ENCODE results near the gene TANC1. TPM values are rescaled to one million over a fixed set of nuclear protein-coding genes. Genes with fewer than 3 reads are reported as not detected.

TANC1 gene
- polyA plus RNA-seq, 2 donors: 18.1 to 21.4 TPM

DNA sequence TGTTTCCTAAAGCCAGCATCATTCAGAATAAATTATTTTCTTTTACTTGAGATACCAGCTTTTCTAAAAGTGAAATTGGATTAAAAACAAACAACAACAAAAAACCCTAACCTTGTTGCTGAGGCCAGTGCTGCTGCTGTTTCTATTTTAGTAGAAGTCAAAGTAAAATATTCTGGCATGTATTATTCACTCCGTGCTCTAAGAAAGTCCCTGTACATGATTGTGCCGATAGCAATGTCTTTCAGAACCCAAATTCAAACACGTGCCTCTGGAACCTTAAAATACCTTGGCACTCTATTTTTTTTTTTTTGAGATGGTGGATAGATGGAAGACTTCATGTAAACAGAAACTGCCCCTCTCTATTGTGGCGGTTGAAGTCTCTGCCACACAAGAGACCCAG is 43.7 kb downstream of the TANC1 start:
- peaks cover 2% of the 10 kb centered on the region in 2 donors for H3K4me1 ChIP-seq (ENCODE audit: control insufficient read depth in 2 of 2, insufficient read depth in 2 of 2, low read length in 1 of 2)
- 58 to 67% methylated on average over 4 of the region's 4 CpGs for WGBS, 2 donors
- H3K9me3 ChIP-seq (ENCODE audit: control insufficient read depth in 2 of 2, insufficient read depth in 1 of 2, low read depth in 1 of 2, low read length in 1 of 2): peaks cover 0 to 6% of the 10 kb centered on the region in 2 donors
- H3K27ac ChIP-seq (ENCODE audit: low read depth in 2 of 2, low read length in 1 of 2): no peak overlapping the region
- H3K36me3 ChIP-seq (ENCODE audit: control insufficient read depth in 2 of 2, insufficient read depth in 2 of 2, low read length in 1 of 2): peaks cover 0 to 3% of the 10 kb centered on the region in 2 donors
- H3K4me3 ChIP-seq (ENCODE audit: low read depth in 1 of 2, low read length in 2 of 2): no peak overlapping the region
- no peaks in the 10 kb centered on the region for H3K27me3 ChIP-seq (ENCODE audit: control insufficient read depth in 1 of 2, insufficient read depth in 2 of 2, low read length in 2 of 2)

DNA sequence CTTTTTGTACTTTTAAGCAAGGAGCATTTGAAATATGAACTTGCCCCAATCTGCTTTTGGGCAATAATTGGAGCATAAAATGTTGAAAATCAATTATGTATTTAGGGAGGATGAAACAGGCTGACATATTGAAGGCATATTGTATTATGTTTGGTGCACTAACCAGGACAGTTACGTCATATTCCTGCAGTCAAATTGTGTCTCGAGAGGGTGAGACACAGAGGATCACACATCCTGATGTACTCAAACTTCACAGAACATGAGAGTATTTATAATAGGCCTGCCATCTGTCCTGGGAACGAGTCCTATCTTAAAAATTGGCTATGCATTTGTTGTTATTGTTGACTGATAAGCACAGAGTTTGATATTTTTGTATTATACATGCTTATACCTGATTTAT is 44.7 kb downstream of the TANC1 start:
- H3K36me3 ChIP-seq (ENCODE audit: control insufficient read depth in 2 of 2, insufficient read depth in 2 of 2, low read length in 1 of 2): peaks cover 0 to 3% of the 10 kb centered on the region in 2 donors
- WGBS, 2 donors: 79 to 80% methylated on average over 3 of the region's 3 CpGs
- peaks cover 2% of the 10 kb centered on the region in 2 donors for H3K4me1 ChIP-seq (ENCODE audit: control insufficient read depth in 2 of 2, insufficient read depth in 2 of 2, low read length in 1 of 2)
- no peak overlapping the region for H3K27ac ChIP-seq (ENCODE audit: low read depth in 2 of 2, low read length in 1 of 2)
- no peak overlapping the region for H3K4me3 ChIP-seq (ENCODE audit: low read depth in 1 of 2, low read length in 2 of 2)
- H3K9me3 ChIP-seq (ENCODE audit: control insufficient read depth in 2 of 2, insufficient read depth in 1 of 2, low read depth in 1 of 2, low read length in 1 of 2): peaks cover 0 to 6% of the 10 kb centered on the region in 2 donors
- no peaks in the 10 kb centered on the region for H3K27me3 ChIP-seq (ENCODE audit: control insufficient read depth in 1 of 2, insufficient read depth in 2 of 2, low read length in 2 of 2)

DNA sequence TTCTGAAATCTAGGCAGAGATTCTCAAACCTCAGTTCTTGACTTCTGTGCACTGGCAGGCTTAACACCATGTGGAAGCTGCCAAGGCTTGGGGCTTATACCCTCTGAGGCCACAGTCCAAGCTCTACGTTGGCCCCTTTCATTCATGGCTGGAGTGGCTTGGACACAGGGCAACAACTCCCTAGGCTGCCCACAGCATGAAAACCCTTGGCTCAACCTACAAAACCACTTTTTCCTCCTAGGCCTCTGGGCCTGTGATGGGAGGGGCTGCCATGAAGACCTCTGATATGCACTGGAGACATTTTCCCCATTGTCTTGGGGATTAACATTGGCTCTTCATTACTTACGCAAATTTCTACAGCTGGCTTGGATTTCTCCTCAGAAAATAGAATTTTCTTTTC is 46.7 kb downstream of the TANC1 start:
- H3K4me1 ChIP-seq (ENCODE audit: control insufficient read depth in 2 of 2, insufficient read depth in 2 of 2, low read length in 1 of 2): peaks cover 2% of the 10 kb centered on the region in 2 donors
- peaks cover 0 to 3% of the 10 kb centered on the region in 2 donors for H3K36me3 ChIP-seq (ENCODE audit: control insufficient read depth in 2 of 2, insufficient read depth in 2 of 2, low read length in 1 of 2)
- H3K27ac ChIP-seq (ENCODE audit: low read depth in 2 of 2, low read length in 1 of 2): no peak overlapping the region
- H3K9me3 ChIP-seq (ENCODE audit: control insufficient read depth in 2 of 2, insufficient read depth in 1 of 2, low read depth in 1 of 2, low read length in 1 of 2): peaks cover 0 to 6% of the 10 kb centered on the region in 2 donors
- WGBS, 2 donors: 94 to 99% methylated on average over 2 of the region's 2 CpGs
- H3K27me3 ChIP-seq (ENCODE audit: control insufficient read depth in 1 of 2, insufficient read depth in 2 of 2, low read length in 2 of 2): no peaks in the 10 kb centered on the region
- H3K4me3 ChIP-seq (ENCODE audit: low read depth in 1 of 2, low read length in 2 of 2): no peak overlapping the region

- Histone ChIP-seq H3K4me3 (ENCODE audit: low read depth in 1 of 2, low read length in 2 of 2) (no peak overlapping the region), H3K27me3 (ENCODE audit: control insufficient read depth in 1 of 2, insufficient read depth in 2 of 2, low read length in 2 of 2) (no peaks in the 10 kb centered on the region), H3K27ac (ENCODE audit: low read depth in 2 of 2, low read length in 1 of 2) (no peak overlapping the region), H3K36me3 (ENCODE audit: control insufficient read depth in 2 of 2, insufficient read depth in 2 of 2, low read length in 1 of 2) (peaks cover 0 to 3% of the 10 kb centered on the region in 2 donors), H3K4me1 (ENCODE audit: control insufficient read depth in 2 of 2, insufficient read depth in 2 of 2, low read length in 1 of 2) (peaks cover 0 to 2% of the 10 kb centered on the region in 2 donors), H3K9me3 (ENCODE audit: control insufficient read depth in 2 of 2, insufficient read depth in 1 of 2, low read depth in 1 of 2, low read length in 1 of 2) (peaks cover 0 to 6% of the 10 kb centered on the region in 2 donors)
- 93 to 98% methylated on average over 2 of the region's 2 CpGs for WGBS, 2 donors
These were observed 47.4 kb downstream of the TANC1 start for GRCh38 chr2:159015823-159016222.

DNA sequence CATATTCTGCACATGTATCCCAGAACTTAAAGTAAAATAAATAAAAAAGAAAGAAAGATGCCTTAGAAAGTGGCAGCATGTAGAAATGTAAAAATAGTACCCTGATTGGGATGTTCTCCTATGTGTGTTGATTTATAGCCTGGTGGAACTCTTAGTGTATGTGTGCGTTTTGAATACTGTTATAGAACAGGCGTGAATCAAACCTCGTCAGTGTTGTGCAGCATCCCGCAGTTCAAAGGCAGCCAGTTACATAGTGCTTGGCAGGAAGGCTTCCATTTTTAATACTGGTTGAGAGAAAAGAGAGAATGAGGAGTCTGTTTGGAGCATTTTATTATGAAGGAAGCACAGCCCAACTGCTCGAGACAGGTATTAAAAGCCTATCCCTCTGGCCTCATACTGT is 49.4 kb downstream of the TANC1 start:
- Histone ChIP-seq H3K4me3 (ENCODE audit: low read depth in 1 of 2, low read length in 2 of 2) (no peak overlapping the region), H3K4me1 (ENCODE audit: control insufficient read depth in 2 of 2, insufficient read depth in 2 of 2, low read length in 1 of 2) (peaks cover 0 to 2% of the 10 kb centered on the region in 2 donors), H3K9me3 (ENCODE audit: control insufficient read depth in 2 of 2, insufficient read depth in 1 of 2, low read depth in 1 of 2, low read length in 1 of 2) (peaks cover 0 to 6% of the 10 kb centered on the region in 2 donors), H3K27ac (ENCODE audit: low read depth in 2 of 2, low read length in 1 of 2) (no peak overlapping the region), H3K27me3 (ENCODE audit: control insufficient read depth in 1 of 2, insufficient read depth in 2 of 2, low read length in 2 of 2) (no peaks in the 10 kb centered on the region), H3K36me3 (ENCODE audit: control insufficient read depth in 2 of 2, insufficient read depth in 2 of 2, low read length in 1 of 2) (peaks cover 0 to 3% of the 10 kb centered on the region in 2 donors)
- WGBS, 2 donors: 95 to 97% methylated on average over 5 of the region's 5 CpGs

DNA sequence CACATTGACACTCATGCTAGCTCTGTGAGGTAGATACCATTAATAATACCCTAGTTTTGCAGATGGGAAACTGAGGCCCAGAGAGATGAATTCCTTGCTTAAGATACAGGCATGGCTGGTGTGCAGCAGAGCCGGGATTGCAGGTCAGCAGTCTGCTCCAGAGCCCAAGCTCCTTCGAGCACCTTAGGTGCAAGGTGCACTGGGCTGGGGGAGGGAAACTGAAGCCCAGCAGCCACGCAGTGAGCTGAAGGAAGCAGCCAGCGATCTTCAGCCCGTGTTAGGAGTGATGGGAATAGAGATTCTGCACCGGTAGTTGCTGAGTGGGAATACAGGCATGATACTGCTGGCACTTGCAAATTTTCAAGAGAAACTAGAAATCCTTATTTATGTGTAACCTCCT is 50.6 kb downstream of the TANC1 start:
- H3K27me3 ChIP-seq (ENCODE audit: control insufficient read depth in 1 of 2, insufficient read depth in 2 of 2, low read length in 2 of 2): no peaks in the 10 kb centered on the region
- H3K9me3 ChIP-seq (ENCODE audit: control insufficient read depth in 2 of 2, insufficient read depth in 1 of 2, low read depth in 1 of 2, low read length in 1 of 2): peaks cover 0 to 6% of the 10 kb centered on the region in 2 donors
- no peak overlapping the region for H3K27ac ChIP-seq (ENCODE audit: low read depth in 2 of 2, low read length in 1 of 2)
- no peak overlapping the region for H3K4me3 ChIP-seq (ENCODE audit: low read depth in 1 of 2, low read length in 2 of 2)
- peaks cover 0 to 2% of the 10 kb centered on the region in 2 donors for H3K4me1 ChIP-seq (ENCODE audit: control insufficient read depth in 2 of 2, insufficient read depth in 2 of 2, low read length in 1 of 2)
- peaks cover 0 to 3% of the 10 kb centered on the region in 2 donors for H3K36me3 ChIP-seq (ENCODE audit: control insufficient read depth in 2 of 2, insufficient read depth in 2 of 2, low read length in 1 of 2)
- WGBS, 2 donors: 81 to 92% methylated on average over 6 of the region's 6 CpGs

GRCh38 chr2:159022019-159022418 is 53.6 kb downstream of the TANC1 start:
- H3K4me1 ChIP-seq (ENCODE audit: control insufficient read depth in 2 of 2, insufficient read depth in 2 of 2, low read length in 1 of 2): peaks cover 0 to 6% of the 10 kb centered on the region in 2 donors
- no peak overlapping the region for H3K4me3 ChIP-seq (ENCODE audit: low read depth in 1 of 2, low read length in 2 of 2)
- no peak overlapping the region for H3K27ac ChIP-seq (ENCODE audit: low read depth in 2 of 2, low read length in 1 of 2)
- 94 to 95% methylated on average over 5 of the region's 5 CpGs for WGBS, 2 donors
- no peaks in the 10 kb centered on the region for H3K27me3 ChIP-seq (ENCODE audit: control insufficient read depth in 1 of 2, insufficient read depth in 2 of 2, low read length in 2 of 2)
- H3K9me3 ChIP-seq (ENCODE audit: control insufficient read depth in 2 of 2, insufficient read depth in 1 of 2, low read depth in 1 of 2, low read length in 1 of 2): no peaks in the 10 kb centered on the region
- no peaks in the 10 kb centered on the region for H3K36me3 ChIP-seq (ENCODE audit: control insufficient read depth in 2 of 2, insufficient read depth in 2 of 2, low read length in 1 of 2)

DNA sequence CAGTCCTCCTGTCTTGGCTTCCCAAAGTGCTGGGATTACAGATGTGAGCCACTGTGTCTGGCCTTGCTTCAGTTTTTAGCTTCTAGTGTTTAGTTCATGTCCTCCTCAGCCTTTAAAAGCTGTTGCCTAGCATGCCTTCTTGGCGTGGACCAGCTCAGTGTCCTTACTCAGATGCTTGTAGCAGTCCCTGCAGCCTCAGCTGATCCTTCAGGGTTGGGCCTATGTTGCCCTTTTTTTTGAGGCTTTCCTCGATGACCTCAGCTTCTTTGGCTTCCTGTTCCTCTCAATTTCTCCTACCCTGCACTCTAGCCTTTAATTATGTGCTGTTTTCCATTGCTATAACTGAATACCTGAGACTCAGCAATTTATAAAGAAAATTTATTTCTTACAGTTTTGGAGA is 57.7 kb downstream of the TANC1 start:
- no peaks in the 10 kb centered on the region for H3K36me3 ChIP-seq (ENCODE audit: control insufficient read depth in 2 of 2, insufficient read depth in 2 of 2, low read length in 1 of 2)
- H3K4me1 ChIP-seq (ENCODE audit: control insufficient read depth in 2 of 2, insufficient read depth in 2 of 2, low read length in 1 of 2): peaks cover 2 to 10% of the 10 kb centered on the region in 2 donors
- no peak overlapping the region for H3K4me3 ChIP-seq (ENCODE audit: low read depth in 1 of 2, low read length in 2 of 2)
- H3K9me3 ChIP-seq (ENCODE audit: control insufficient read depth in 2 of 2, insufficient read depth in 1 of 2, low read depth in 1 of 2, low read length in 1 of 2): no peaks in the 10 kb centered on the region
- no peaks in the 10 kb centered on the region for H3K27me3 ChIP-seq (ENCODE audit: control insufficient read depth in 1 of 2, insufficient read depth in 2 of 2, low read length in 2 of 2)
- peak overlapping the region in 1 of 2 donors; percentile 3 for H3K27ac ChIP-seq (ENCODE audit: low read depth in 2 of 2, low read length in 1 of 2)
- 50 to 62% methylated on average over 2 of the region's 2 CpGs for WGBS, 2 donors

DNA sequence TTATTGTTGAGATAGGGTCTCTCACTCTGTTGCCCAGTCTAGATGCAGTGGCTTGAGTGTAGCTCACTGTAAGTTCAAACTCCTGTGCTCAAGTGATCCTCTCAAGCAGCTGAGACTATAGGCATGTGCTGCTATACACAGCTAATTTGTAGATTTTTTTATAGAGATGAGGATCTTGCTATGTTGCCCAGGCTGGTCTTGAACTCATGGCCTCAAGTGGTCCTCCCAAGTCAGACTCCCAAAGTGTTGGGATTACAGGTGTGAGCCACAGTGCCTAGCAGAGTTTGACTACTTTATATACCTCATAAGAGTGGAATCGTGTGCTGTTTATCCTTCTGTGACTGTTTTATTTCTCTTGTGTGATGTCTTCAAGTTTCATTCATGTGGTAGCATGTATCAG is 60.3 kb downstream of the TANC1 start:
- no peaks in the 10 kb centered on the region for H3K27me3 ChIP-seq (ENCODE audit: control insufficient read depth in 1 of 2, insufficient read depth in 2 of 2, low read length in 2 of 2)
- no peaks in the 10 kb centered on the region for H3K9me3 ChIP-seq (ENCODE audit: control insufficient read depth in 2 of 2, insufficient read depth in 1 of 2, low read depth in 1 of 2, low read length in 1 of 2)
- H3K36me3 ChIP-seq (ENCODE audit: control insufficient read depth in 2 of 2, insufficient read depth in 2 of 2, low read length in 1 of 2): no peaks in the 10 kb centered on the region
- no peak overlapping the region for H3K27ac ChIP-seq (ENCODE audit: low read depth in 2 of 2, low read length in 1 of 2)
- peaks cover 2 to 12% of the 10 kb centered on the region in 2 donors for H3K4me1 ChIP-seq (ENCODE audit: control insufficient read depth in 2 of 2, insufficient read depth in 2 of 2, low read length in 1 of 2)
- H3K4me3 ChIP-seq (ENCODE audit: low read depth in 1 of 2, low read length in 2 of 2): no peak overlapping the region
- WGBS, 2 donors: 81 to 92% methylated on average over 1 of the region's 1 CpG

DNA sequence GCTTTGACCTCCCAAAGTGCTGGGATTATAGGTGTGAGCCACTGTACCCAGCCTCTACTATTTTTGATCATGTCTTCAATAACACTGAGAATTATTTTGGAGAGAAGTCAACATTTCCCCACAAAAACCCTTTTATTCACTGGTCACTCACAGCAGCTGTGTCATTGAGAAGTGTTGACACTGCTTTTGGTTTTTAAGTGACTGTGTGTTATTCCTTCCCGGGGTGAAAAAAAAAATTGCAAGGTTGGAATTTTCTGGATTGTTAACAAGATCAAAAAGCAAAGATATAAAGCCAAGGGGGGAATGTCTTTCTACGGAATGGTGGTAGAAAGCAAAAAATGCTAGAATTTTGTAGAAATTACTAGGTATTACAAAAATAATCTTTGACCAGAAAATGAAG is 61.5 kb downstream of the TANC1 start:
- Histone ChIP-seq H3K27me3 (ENCODE audit: control insufficient read depth in 1 of 2, insufficient read depth in 2 of 2, low read length in 2 of 2) (no peaks in the 10 kb centered on the region), H3K36me3 (ENCODE audit: control insufficient read depth in 2 of 2, insufficient read depth in 2 of 2, low read length in 1 of 2) (no peaks in the 10 kb centered on the region), H3K4me3 (ENCODE audit: low read depth in 1 of 2, low read length in 2 of 2) (no peak overlapping the region), H3K27ac (ENCODE audit: low read depth in 2 of 2, low read length in 1 of 2) (no peak overlapping the region), H3K9me3 (ENCODE audit: control insufficient read depth in 2 of 2, insufficient read depth in 1 of 2, low read depth in 1 of 2, low read length in 1 of 2) (no peaks in the 10 kb centered on the region), H3K4me1 (ENCODE audit: control insufficient read depth in 2 of 2, insufficient read depth in 2 of 2, low read length in 1 of 2) (peaks cover 4 to 14% of the 10 kb centered on the region in 2 donors)
- WGBS, 2 donors: 62 to 64% methylated on average over 2 of the region's 2 CpGs

Data from esophagus (tissue), 2 donors.